Measurements from ENCODE around the gene PLA2G4E.

DNA sequence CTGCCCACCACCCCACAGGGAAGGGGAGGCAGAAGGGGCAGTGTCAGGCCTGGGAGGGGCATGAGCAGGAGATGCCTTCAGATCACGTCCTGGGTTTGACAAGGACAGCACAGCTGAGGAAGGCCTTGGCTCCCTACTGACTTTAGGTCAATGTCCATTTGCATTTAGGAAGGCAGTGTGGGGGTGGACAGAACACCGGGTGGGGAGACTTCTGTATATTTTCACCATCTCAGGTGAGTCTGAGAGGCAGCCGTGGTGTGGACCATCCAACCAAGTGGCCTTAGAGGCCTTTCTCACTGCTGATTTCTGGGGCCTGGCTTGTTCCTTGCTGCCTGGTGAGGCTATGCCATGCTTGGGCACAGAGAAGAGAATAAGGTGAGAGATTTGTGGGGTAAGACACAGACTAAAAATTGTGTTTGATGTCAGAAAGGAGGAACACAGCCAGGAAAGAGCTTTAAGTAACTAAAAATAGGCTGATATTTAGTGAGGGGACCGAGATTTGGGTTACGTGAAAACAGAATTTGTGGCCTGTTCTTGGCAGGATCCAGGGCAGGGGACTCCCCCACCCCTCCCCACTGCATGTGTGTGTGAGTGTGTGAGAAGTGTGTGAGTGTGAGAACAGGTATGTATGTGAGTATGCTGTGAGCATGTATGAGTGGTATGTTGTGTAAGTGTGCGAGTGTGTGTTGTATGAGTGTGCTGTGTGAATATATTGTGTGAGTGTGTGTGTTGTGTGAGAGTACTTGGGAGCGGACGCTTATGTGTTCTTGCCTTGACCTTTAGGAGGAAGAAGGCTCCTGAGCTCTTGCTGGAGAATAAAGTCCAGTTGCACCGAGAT, 11.8 kb upstream of the PLA2G4E start:
- TF ChIP-seq POLR2A (IDR thresholded peaks at IDR 0.05) (no peak), CTCF (IDR thresholded peaks at IDR 0.05) (no peak)
